GM12878 (cell line): ENCODE results near the gene KIAA0930. TPM values are rescaled to one million over a fixed set of nuclear protein-coding genes. Genes with fewer than 3 reads are reported as not detected.

Source experiments
- ATAC-seq: fragments of 200-7000 bp; cut with Tn5 transposase; 3 replicates; pipeline ENCODE4 v1.9.1; 2020; ENCODE audit warnings: mild to moderate bottlenecking, moderate library complexity
- BruUV-seq: library from RNA; stranded (reverse); fragments of 400-500 nt; replicated peaks from 2 replicates; lab custom pipeline; 2021; lab: Mats Ljungman, UMichigan
- CTCF ChIA-PET: fragments of 300-600 bp; sonication (Branson Sonifier 250); formaldehyde crosslinking; extraction: SDS; loops from one replicate; lab custom pipeline; 2021; ENCODE audit warnings: inconsistent platforms; lab: Yijun Ruan, JAX
- POLR2A ChIA-PET: fragments of 350-600 bp; formaldehyde crosslinking; extraction: SDS; loops from one replicate; lab custom pipeline; 2021; ENCODE audit warnings: inconsistent platforms; lab: Charles Lee
- RAD21 ChIA-PET: fragments of 300-600 bp; sonication (Branson Sonifier 250); formaldehyde crosslinking; loops from one replicate; lab custom pipeline; 2023; ENCODE audit warnings: antibody characterized with exemption; ENCODE audit not compliant: unreplicated experiment; lab: Charles Lee
- SMC1A ChIA-PET: fragments of 300-600 bp; sonication (Branson Sonifier 250); formaldehyde crosslinking; loops from one replicate; lab custom pipeline; 2023; ENCODE audit not compliant: unreplicated experiment, uncharacterized antibody; lab: Charles Lee
- DNase-seq: peaks from one replicate; pipeline ENCODE4 v3.0.0-alpha.2; 2011; ENCODE audit warnings: low read depth, low spot score
- FAIRE-seq: peaks from 3 replicates; lab custom pipeline; 2011; peaks lifted over from hg19 to GRCh38; lab: Jason Lieb, UNC
- H2AFZ ChIP-seq: 2 replicates; pipeline ENCODE4 v1.6.0; 2011; ENCODE audit warnings: low read depth, low read length, control low read depth; ENCODE audit not compliant: control insufficient read depth
- H3K27ac ChIP-seq: 2 replicates; pipeline ENCODE4 v1.5.1; 2011; ENCODE audit warnings: control low read depth; ENCODE audit not compliant: control insufficient read depth, insufficient read depth
- H3K27me3 ChIP-seq, 2 experiments: replicated peaks in 1 of 2; 2 replicates each; pipeline versions ENCODE4 v1.6.0 to v1.6.1; 2011; ENCODE audit warnings: low read length in 1 of 2; ENCODE audit not compliant: control insufficient read depth in 2 of 2, insufficient read depth in 2 of 2
- H3K36me3 ChIP-seq, 2 experiments: 2 replicates each; pipeline ENCODE4 v1.5.1; 2011; ENCODE audit warnings: low read length in 1 of 2; ENCODE audit not compliant: control insufficient read depth in 2 of 2, insufficient read depth in 2 of 2
- H3K4me1 ChIP-seq: 2 replicates; pipeline ENCODE4 v1.6.1; 2011; ENCODE audit warnings: mild to moderate bottlenecking, low read length, moderate library complexity, mixed read lengths; ENCODE audit not compliant: control insufficient read depth, insufficient read depth
- H3K4me2 ChIP-seq: 2 replicates; pipeline ENCODE4 v1.6.0; 2011; ENCODE audit warnings: control low read depth; ENCODE audit not compliant: control insufficient read depth, insufficient read depth
- H3K4me3 ChIP-seq: fragments of 200-600 bp; sonication (generic); 2 replicates; pipeline ENCODE4 v1.5.1; 2016
- H3K79me2 ChIP-seq: 2 replicates; pipeline ENCODE4 v1.6.0; 2011; ENCODE audit warnings: low read length; ENCODE audit not compliant: control insufficient read depth, insufficient read depth
- H3K9ac ChIP-seq: 2 replicates; pipeline ENCODE4 v1.8.0; 2011; ENCODE audit warnings: low read length, control low read depth, mixed read lengths; ENCODE audit not compliant: control insufficient read depth, insufficient read depth
- H3K9me3 ChIP-seq: replicated peaks from 3 replicates; pipeline ENCODE4 v1.5.1; 2011; ENCODE audit warnings: mild to moderate bottlenecking, low read length; ENCODE audit not compliant: control insufficient read depth, insufficient read depth
- H4K20me1 ChIP-seq: 2 replicates; pipeline ENCODE4 v1.6.0; 2011; ENCODE audit not compliant: control insufficient read depth, insufficient read depth
- ASH2L ChIP-seq: fragments of 300-600, 200-600 bp; sonication (generic); IDR thresholded peaks from 2 replicates; pipeline ENCODE4 v1.6.1; 2017; ENCODE audit warnings: low read depth, mild to moderate bottlenecking, borderline replicate concordance
- BACH1 ChIP-seq: fragments of 450-650 bp; IDR thresholded peaks from 2 replicates; pipeline ENCODE4 v1.6.1; 2017; ENCODE audit warnings: mild to moderate bottlenecking, borderline replicate concordance
- CBX3 ChIP-seq: fragments of 200-600 bp; sonication (generic); IDR thresholded peaks from 2 replicates; pipeline ENCODE4 v1.6.1; 2016; ENCODE audit warnings: low read depth, borderline replicate concordance
- CEBPB ChIP-seq, 2 experiments: fragments of 150-350 bp in 1 of 2; IDR thresholded peaks; 2 replicates each; pipeline ENCODE4 v1.6.1; 2012 to 2014; ENCODE audit warnings: low read depth in 2 of 2, low read length in 2 of 2, borderline replicate concordance in 1 of 2, inconsistent platforms in 1 of 2
- JUNB ChIP-seq: IDR thresholded peaks from 2 replicates; pipeline ENCODE4 v1.6.1; 2016; ENCODE audit warnings: antibody characterized with exemption, mild to moderate bottlenecking
- JUND ChIP-seq: IDR thresholded peaks from 2 replicates; pipeline ENCODE4 v1.6.1; 2012; ENCODE audit warnings: low read depth, mild to moderate bottlenecking, low read length, improper control_type of control experiment, moderate library complexity
- LARP7 ChIP-seq: fragments of 450-650 bp; IDR thresholded peaks from 2 replicates; pipeline ENCODE4 v1.6.1; 2017; ENCODE audit warnings: mild to moderate bottlenecking
- PAX5 ChIP-seq: IDR thresholded peaks from 2 replicates; pipeline ENCODE4 v1.6.1; 2011; ENCODE audit warnings: low read depth, low read length, borderline replicate concordance
- SUPT20H ChIP-seq: IDR thresholded peaks from 2 replicates; pipeline ENCODE4 v1.6.1; 2011; ENCODE audit warnings: low read depth, mild to moderate bottlenecking, low read length, moderate library complexity, borderline replicate concordance; ENCODE audit not compliant: control insufficient read depth
- TARDBP ChIP-seq: IDR thresholded peaks from 2 replicates; pipeline ENCODE4 v1.6.1; 2016; ENCODE audit warnings: borderline replicate concordance
- TCF3 ChIP-seq: IDR thresholded peaks from 2 replicates; pipeline ENCODE4 v1.6.1; 2012; ENCODE audit warnings: low read depth, mild to moderate bottlenecking, low read length, borderline replicate concordance; ENCODE audit not compliant: insufficient read depth
- ZNF622 ChIP-seq: fragments of 450-650 bp; IDR thresholded peaks from 2 replicates; pipeline ENCODE4 v1.6.1; 2017; ENCODE audit warnings: mild to moderate bottlenecking, inconsistent platforms
- WGBS: methylation state at CpG from one replicate; pipeline ENCODE4 v1.1.6; 2016; ENCODE audit warnings: low lambda C conversion rate; ENCODE audit not compliant: insufficient replicate concordance, insufficient coverage; ENCODE audit errors: missing lambda C conversion rate; 5-methylcytosine and 5-hydroxymethylcytosine counted together
- in situ Hi-C: fragments of 300-500 bp; cut with MboI; formaldehyde crosslinking; loops from 9 replicates; pipeline ENCODE4 v1.14.3; 2018; ENCODE audit warnings: mixed read lengths
- intact Hi-C: fragments of 100-400 bp; cut with micrococcal nuclease; formaldehyde crosslinking; loops from one replicate; pipeline ENCODE4 v1.14.2; 2022; ENCODE audit not compliant: unreplicated experiment
- polyA plus RNA-seq, 11 experiments: library from polyadenylated mRNA; depleted of rRNA in 4 of 11; unstranded in 6 of 11; stranded (reverse) in 5 of 11; fragments of >200 nt; fragmentation: Nextera tagmentation in 4 of 11; fragmentation: Illumina TruSeq in 1 of 11; extraction: Ambion mirVana in 4 of 11; extraction: Trizol in 1 of 11; gene quantifications; 1 replicate in 1 of 11; 2 replicates in 10 of 11; pipeline versions ENCODE4 v1.2.1 to v1.2.3, GENCODE V29; 2011 to 2016; ENCODE audit warnings: inconsistent platforms in 2 of 11, missing spikeins in 2 of 11, low read depth in 1 of 11
- total RNA-seq, 4 experiments: library from RNA; depleted of rRNA in 3 of 4; stranded (reverse); fragments of >200 nt in 3 of 4; fragmentation: Illumina TruSeq in 1 of 4; extraction: Trizol in 1 of 4; gene quantifications; 2 replicates each; pipeline versions ENCODE4 v1.2.1 to v1.2.3, GENCODE V29; 2013 to 2021
- TF ChIP-seq, protein P1 (sequence below): fragments of 150-350 bp; IDR thresholded peaks from 2 replicates; pipeline ENCODE4 v1.6.1; 2014; ENCODE audit warnings: mild to moderate bottlenecking, low read depth, low read length

Gene KIAA0930
- total and polyA plus RNA-seq, 10 of the 15 experiments (the other 5 are each of a cell fraction or from before 2014, with no cell fraction given) = 3.6 to 125 (median 46.3) TPM

DNA sequence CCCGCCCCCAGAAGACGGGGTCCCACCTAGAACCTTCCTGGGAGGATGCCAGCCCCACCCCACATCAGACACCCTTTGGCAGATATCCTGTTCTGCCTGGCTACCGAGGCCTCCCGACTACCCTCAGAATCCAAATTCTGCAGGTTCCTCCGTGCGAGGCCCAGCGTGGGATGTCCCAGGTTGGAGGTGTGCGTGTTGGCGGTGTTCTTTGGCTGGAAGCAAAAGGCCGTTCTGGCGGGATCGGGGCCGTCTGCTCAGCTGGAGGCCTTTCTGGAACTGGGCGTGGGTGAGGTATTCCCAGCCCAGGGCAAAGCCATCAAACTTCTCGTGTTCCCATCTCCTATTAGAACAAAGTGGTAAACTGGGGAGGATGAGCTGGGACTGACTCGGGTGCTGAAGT is 44.4 kb downstream of the KIAA0930 start (continued):
- TF ChIP-seq SUPT20H = no peak
- no peak for TF ChIP-seq JUND
- TF ChIP-seq TARDBP = no peak

GRCh38 chr22:45195616-45196015 is 45.1 kb downstream of the KIAA0930 start:
- intact Hi-C loops (no loop called here), in situ Hi-C loops (no loop called here)
- no peak for TF ChIP-seq ZNF622
- TF ChIP-seq, protein P1, sequence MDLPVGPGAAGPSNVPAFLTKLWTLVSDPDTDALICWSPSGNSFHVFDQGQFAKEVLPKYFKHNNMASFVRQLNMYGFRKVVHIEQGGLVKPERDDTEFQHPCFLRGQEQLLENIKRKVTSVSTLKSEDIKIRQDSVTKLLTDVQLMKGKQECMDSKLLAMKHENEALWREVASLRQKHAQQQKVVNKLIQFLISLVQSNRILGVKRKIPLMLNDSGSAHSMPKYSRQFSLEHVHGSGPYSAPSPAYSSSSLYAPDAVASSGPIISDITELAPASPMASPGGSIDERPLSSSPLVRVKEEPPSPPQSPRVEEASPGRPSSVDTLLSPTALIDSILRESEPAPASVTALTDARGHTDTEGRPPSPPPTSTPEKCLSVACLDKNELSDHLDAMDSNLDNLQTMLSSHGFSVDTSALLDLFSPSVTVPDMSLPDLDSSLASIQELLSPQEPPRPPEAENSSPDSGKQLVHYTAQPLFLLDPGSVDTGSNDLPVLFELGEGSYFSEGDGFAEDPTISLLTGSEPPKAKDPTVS = no peak
- TF ChIP-seq LARP7 = no peak
- TF ChIP-seq CBX3 = no peak
- TF ChIP-seq CEBPB (IDR thresholded peaks at IDR 0.05; ENCODE audit: borderline replicate concordance in 1 of 2, low read depth in 2 of 2, low read length in 2 of 2) = no peak
- TF ChIP-seq JUNB = no peak
- TF ChIP-seq PAX5 = no peak
- no peak for TF ChIP-seq TARDBP
- no peak for TF ChIP-seq ASH2L
- TF ChIP-seq BACH1 = no peak
- TF ChIP-seq TCF3 = no peak
- no peak overlapping the region for H3K4me2 ChIP-seq
- H3K4me3 ChIP-seq = no peak overlapping the region
- H4K20me1 ChIP-seq = no peaks in the 10 kb centered on the region
- peaks cover 16 to 27% of the 10 kb centered on the region in 2 experiments for H3K36me3 ChIP-seq
- H3K79me2 ChIP-seq = no peaks in the 10 kb centered on the region
- no peak overlapping the region for H3K9ac ChIP-seq
- no TSS peak for BruUV-seq
- ChIA-PET SMC1A (no interaction called here), POLR2A (no interaction called here), CTCF (interaction anchor here (0.5 kb wide), 1 partner anchor 23 kb away, joined by 5 read pairs; no protein-coding TSS in a partner anchor), RAD21 (no interaction called here)
- WGBS = 86% methylated on average over 7 of the region's 7 CpGs
- no peaks in the 10 kb centered on the region for H3K27me3 ChIP-seq
- no peak overlapping the region for H2AFZ ChIP-seq
- FAIRE-seq = no peak
- H3K27ac ChIP-seq = no peak overlapping the region
- no peaks in the 10 kb centered on the region for H3K4me1 ChIP-seq
- ATAC-seq = no peak
- H3K9me3 ChIP-seq = no peaks in the 10 kb centered on the region
- no peak for DNase-seq
